NCI-H2196 (cell line): Measurements from ENCODE around the gene DHRS3.

Source experiments
- DNase-seq: peaks from one replicate; lab custom pipeline; 2025; ENCODE audit not compliant: unreplicated experiment; lab: John Stamatoyannopoulos, UW

The DHRS3 gene

GRCh38 chr1:12640237-12640957 lies 22.4 kb upstream of the DHRS3 start:
- DNase-seq = no peak

- DNase-seq = no peak
Observed at GRCh38 chr1:12637693-12638092, 19.7 kb upstream of the DHRS3 start.

GRCh38 chr1:12636098-12636950 lies 18.3 kb upstream of the DHRS3 start:
- DNase-seq = no peak

- no peak for DNase-seq
Observed at GRCh38 chr1:12634696-12635202, 16.7 kb upstream of the DHRS3 start.

GRCh38 chr1:12634156-12634555 lies 16.1 kb upstream of the DHRS3 start:
- no peak for DNase-seq

DNA sequence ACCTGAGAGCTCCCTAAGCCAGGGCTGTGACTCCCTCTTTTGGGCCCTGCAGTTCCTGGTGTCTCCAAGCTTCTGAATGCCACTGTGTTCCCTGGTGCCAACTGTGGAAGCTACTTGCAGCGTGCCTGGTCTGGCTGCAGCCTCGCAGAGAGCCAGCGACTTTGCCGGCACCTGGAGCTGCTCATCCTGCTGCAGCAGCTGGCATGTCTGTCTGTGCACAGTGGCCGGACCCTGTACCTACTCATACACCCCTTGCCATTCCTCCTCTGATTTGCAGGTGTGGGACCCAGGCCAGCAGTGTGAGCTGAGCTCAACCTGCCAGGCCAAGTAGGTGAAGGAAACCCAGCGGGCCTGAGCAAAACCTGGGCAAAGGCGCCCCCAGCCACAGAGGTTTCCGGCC lies 13.6 kb upstream of the DHRS3 start:
- no peak for DNase-seq

DNA sequence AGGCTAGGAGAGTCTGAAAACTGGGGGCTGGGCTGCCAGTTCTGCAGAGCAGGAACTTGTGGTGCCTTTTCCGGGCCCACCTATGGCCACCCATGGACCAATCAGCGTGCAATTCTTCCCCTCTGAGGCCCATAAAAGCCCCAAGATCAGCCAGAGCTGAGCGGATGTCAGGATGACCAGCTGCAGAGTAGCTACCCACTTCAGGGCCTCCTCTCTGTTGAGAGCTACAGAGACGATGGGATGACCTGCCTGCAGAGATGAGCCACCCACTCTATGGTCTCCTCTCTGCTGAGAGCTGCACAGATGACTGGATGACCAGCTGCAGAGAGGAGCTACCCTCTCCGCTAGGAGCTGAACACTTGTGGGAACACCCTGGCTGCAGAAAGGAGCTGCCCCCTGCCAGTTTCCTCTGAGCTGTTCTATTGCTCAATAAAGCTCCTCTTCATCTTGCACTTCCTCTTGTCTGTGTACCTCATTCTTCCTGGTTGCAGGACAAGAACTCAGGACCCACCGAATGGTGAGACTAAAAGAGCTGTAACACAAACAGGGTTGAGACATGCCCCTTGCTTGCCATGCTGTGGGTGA lies 13.0 kb upstream of the DHRS3 start:
- no peak for DNase-seq

GRCh38 chr1:12629985-12630760 lies 12.2 kb upstream of the DHRS3 start:
- DNase-seq = no peak

- no peak for DNase-seq
Observed at GRCh38 chr1:12629511-12629956, 11.5 kb upstream of the DHRS3 start.

DNA sequence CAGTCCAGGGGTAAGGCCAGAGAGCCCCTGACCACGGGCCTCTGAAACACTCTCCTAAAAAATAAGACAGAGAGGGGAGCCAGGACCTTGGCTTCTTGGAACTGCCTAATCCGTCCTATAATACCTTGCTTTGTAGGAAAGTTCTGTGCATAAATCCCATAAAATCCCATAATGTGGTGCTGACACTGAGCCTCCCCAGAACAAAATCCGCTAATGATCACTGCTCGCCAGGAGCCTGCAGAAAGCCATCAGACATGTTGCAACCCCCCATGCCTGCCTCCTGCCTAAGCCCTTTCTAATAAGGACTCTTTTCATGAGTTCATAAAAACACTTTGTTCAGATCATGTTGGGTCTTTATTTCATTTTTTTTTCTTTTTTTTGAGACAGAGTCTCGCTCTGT lies 9.3 kb upstream of the DHRS3 start:
- DNase-seq = no peak

DNA sequence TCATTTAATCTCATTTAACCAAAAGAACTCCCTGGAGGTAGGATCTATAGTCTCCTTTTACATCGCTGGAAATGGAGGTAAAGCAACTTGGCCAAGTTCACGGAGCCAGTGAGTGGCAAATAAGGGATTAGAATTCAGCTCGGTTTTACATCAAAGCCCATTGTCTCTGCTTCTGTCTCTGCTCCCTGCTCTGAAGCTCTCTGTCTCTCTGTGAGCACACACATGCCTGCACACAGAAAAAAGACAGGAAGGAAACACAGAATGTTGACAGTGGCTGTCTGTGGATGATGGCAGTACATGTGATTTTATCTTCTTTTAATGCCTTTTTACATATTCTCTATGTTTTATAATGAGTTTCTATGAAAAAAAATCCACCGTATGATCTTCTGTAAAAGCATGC lies 8.9 kb upstream of the DHRS3 start:
- DNase-seq = no peak

DNA sequence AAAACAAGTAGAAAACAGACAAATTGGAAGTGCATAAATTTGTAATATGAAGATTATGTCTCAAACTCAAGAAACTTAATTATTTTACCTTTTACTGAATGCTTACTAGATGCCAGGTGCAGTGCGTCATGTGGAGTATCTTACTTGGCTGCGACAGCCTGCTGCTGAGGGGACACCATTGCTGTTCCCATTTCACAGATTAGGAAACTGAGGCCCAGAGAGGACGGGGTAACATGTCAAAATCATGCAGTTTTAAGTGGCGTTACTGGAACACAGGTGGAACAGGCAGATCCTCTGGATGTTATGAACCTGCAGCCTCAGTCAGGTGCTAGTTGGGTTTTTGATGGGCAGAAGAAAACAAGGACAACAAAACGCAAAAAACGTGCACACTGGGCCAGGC lies 7.3 kb upstream of the DHRS3 start:
- DNase-seq = no peak

DNA sequence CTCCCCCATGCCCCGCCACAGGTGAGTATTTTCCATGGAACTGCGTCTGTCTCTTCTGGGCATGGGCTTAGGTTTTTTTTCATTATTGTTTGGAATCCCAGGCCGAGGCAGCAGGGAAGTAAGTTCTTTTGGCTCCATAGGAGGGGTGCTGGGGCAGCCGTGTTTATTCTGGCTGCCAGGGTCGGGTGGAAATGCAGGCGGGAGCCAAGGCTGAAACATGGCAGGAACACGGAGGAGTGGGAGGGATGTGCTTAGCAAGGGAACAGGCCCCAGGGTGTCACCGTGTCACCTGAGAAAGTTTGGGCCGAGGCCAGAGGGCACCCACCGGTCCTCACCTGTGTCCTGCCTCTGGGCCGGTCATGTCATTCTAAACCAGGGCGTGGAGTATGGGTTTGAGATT lies 4.5 kb upstream of the DHRS3 start:
- DNase-seq = no peak

- DNase-seq = no peak
Observed at GRCh38 chr1:12621346-12622335, 3.6 kb upstream of the DHRS3 start.

DNA sequence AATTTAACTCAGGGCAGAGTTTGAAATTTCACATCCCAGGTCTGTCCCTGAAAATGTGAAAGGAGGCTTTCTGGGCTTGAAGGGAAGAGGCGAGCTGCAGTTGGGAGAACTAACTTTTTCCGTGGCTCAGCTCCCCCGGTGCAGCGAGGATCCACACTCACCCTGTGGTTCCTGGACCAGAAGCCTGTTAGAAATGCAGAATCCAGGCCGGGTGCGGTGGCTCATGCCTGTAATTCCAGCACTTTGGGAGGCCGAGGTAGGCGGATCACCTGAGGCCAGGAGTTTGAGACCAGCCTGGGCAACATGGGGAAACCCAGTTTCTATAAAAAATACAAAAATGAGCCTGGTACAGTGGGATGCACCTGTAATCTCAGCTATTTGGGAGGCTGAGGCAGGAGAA lies 2.9 kb upstream of the DHRS3 start:
- DNase-seq = no peak

DNA sequence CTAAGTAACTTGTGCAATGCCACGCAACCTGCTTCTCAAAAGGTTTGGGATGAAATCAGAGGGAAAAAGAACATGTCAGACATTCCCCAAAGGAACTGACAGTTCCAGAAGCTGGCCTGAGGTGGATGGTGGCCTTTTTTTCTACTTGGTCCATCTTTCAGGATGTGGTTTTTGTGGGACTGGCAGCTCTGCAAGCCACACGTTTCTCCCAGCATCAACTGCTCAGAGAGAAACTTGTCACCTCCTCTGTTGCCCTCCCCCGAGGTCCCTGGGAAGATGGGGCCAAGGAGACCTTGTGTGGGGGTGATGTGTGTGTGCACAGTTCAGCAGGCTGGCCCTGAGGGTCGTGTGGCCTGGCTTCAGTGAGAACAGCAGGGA lies 2.5 kb upstream of the DHRS3 start:
- DNase-seq = no peak

GRCh38 chr1:12619792-12620487 lies 1.9 kb upstream of the DHRS3 start:
- peak; percentile 82 for DNase-seq

- no peak for DNase-seq
Observed at GRCh38 chr1:12618965-12619791, 1.2 kb upstream of the DHRS3 start.

- no peak for DNase-seq
Observed at GRCh38 chr1:12618661-12618964, 603 bp upstream of the DHRS3 start.
